NT2/D1 (cell line): ENCODE results near the gene TRPV5.

Source experiments
- SUZ12 ChIP-seq: IDR thresholded peaks from 2 replicates; pipeline ENCODE4 v1.6.1; 2011; ENCODE audit not compliant: insufficient read length, insufficient read depth; ENCODE audit errors: extremely low read depth
- ZNF274 ChIP-seq: IDR thresholded peaks from 2 replicates; pipeline ENCODE4 v1.6.1; 2011; ENCODE audit warnings: mild to moderate bottlenecking, low read depth, low read length

GRCh38 chr7:142883571-142884285, 49.8 kb downstream of the TRPV5 start:
- TF ChIP-seq ZNF274 (no peak), SUZ12 (no peak)
